Lung microvascular endothelial cell (primary cell): ENCODE data around the gene FOXP4. TPM values are rescaled to one million over a fixed set of nuclear protein-coding genes. Genes with fewer than 3 reads are reported as not detected.

Source experiments
- DNase-seq, 2 donors: peaks; one replicate each; pipeline versions ENCODE4 v3.0.0 to v3.0.0-alpha.2; 2010; ENCODE audit warnings: low read depth in 2 of 2
- total RNA-seq: library from RNA; depleted of rRNA; stranded (reverse); fragments of >200 nt; gene quantifications from 2 replicates; pipeline ENCODE4 v1.2.1, GENCODE V29; 2014

FOXP4 gene
- total RNA-seq, result 3.3 and 4.6 TPM in 2 replicates

- DNase-seq, result peak; percentile 91 to 95
Measured at GRCh38 chr6:41545703-41546474, at the start of gene FOXP4. FOXP4 (plus strand) TSS chr6:41546381; CDS start chr6:41565761, 19,380 bp downstream.

GRCh38 chr6:41497573-41497972 is 48.6 kb upstream of the FOXP4 start:
- peak in 1 of 2 donors; percentile 16 for DNase-seq

- DNase-seq, result no peak
Measured at GRCh38 chr6:41497994-41498393, 48.2 kb upstream of the FOXP4 start.

GRCh38 chr6:41498968-41499599 is 47.1 kb upstream of the FOXP4 start:
- DNase-seq, result no peak

GRCh38 chr6:41500561-41500960 is 45.6 kb upstream of the FOXP4 start:
- DNase-seq, result no peak

GRCh38 chr6:41502566-41502916 is 43.6 kb upstream of the FOXP4 start:
- peak in 1 of 2 donors; percentile 65 for DNase-seq

- peak in 1 of 2 donors; percentile 23 for DNase-seq
Measured at GRCh38 chr6:41502917-41503671, 43.1 kb upstream of the FOXP4 start.

- DNase-seq, result peak in 1 of 2 donors; percentile 23
Measured at GRCh38 chr6:41503827-41504465, 42.2 kb upstream of the FOXP4 start.

- DNase-seq, result peak; percentile 6 to 36
Measured at GRCh38 chr6:41504466-41505121, 41.6 kb upstream of the FOXP4 start.

- DNase-seq, result peak; percentile 43 to 86
Measured at GRCh38 chr6:41505122-41506049, 40.8 kb upstream of the FOXP4 start.

GRCh38 chr6:41508479-41508878 is 37.7 kb upstream of the FOXP4 start:
- DNase-seq, result no peak

- DNase-seq, result no peak
Measured at GRCh38 chr6:41509580-41509979, 36.6 kb upstream of the FOXP4 start.

GRCh38 chr6:41511443-41512060 is 34.6 kb upstream of the FOXP4 start:
- DNase-seq, result no peak

- no peak for DNase-seq
Measured at GRCh38 chr6:41512146-41512701, 34.0 kb upstream of the FOXP4 start.

- DNase-seq, result no peak
Measured at GRCh38 chr6:41515995-41516394, 30.2 kb upstream of the FOXP4 start.

GRCh38 chr6:41518118-41518517 is 28.1 kb upstream of the FOXP4 start:
- no peak for DNase-seq

GRCh38 chr6:41519305-41519744 is 26.9 kb upstream of the FOXP4 start:
- no peak for DNase-seq

- no peak for DNase-seq
Measured at GRCh38 chr6:41519745-41520699, 26.2 kb upstream of the FOXP4 start.
